GM12878 (cell line): ENCODE results near the gene CCDC197. TPM values are rescaled to one million over a fixed set of nuclear protein-coding genes. Genes with fewer than 3 reads are reported as not detected.

Experiments used
- ATAC-seq: fragments of 200-7000 bp; cut with Tn5 transposase; 3 replicates; pipeline ENCODE4 v1.9.1; 2020; ENCODE audit warnings: mild to moderate bottlenecking, moderate library complexity
- BruUV-seq: library from RNA; stranded (reverse); fragments of 400-500 nt; replicated peaks from 2 replicates; lab custom pipeline; 2021; lab: Mats Ljungman, UMichigan
- CTCF ChIA-PET: fragments of 300-600 bp; sonication (Branson Sonifier 250); formaldehyde crosslinking; extraction: SDS; loops from one replicate; lab custom pipeline; 2021; ENCODE audit warnings: inconsistent platforms; lab: Yijun Ruan, JAX
- POLR2A ChIA-PET: fragments of 350-600 bp; formaldehyde crosslinking; extraction: SDS; loops from one replicate; lab custom pipeline; 2021; ENCODE audit warnings: inconsistent platforms; lab: Charles Lee
- RAD21 ChIA-PET: fragments of 300-600 bp; sonication (Branson Sonifier 250); formaldehyde crosslinking; loops from one replicate; lab custom pipeline; 2023; ENCODE audit warnings: antibody characterized with exemption; ENCODE audit not compliant: unreplicated experiment; lab: Charles Lee
- SMC1A ChIA-PET: fragments of 300-600 bp; sonication (Branson Sonifier 250); formaldehyde crosslinking; loops from one replicate; lab custom pipeline; 2023; ENCODE audit not compliant: unreplicated experiment, uncharacterized antibody; lab: Charles Lee
- DNase-seq: peaks from one replicate; pipeline ENCODE4 v3.0.0-alpha.2; 2011; ENCODE audit warnings: low read depth, low spot score
- FAIRE-seq: peaks from 3 replicates; lab custom pipeline; 2011; peaks lifted over from hg19 to GRCh38; lab: Jason Lieb, UNC
- H2AFZ ChIP-seq: 2 replicates; pipeline ENCODE4 v1.6.0; 2011; ENCODE audit warnings: low read depth, low read length, control low read depth; ENCODE audit not compliant: control insufficient read depth
- H3K27ac ChIP-seq: 2 replicates; pipeline ENCODE4 v1.5.1; 2011; ENCODE audit warnings: control low read depth; ENCODE audit not compliant: control insufficient read depth, insufficient read depth
- H3K27me3 ChIP-seq, 2 experiments: replicated peaks in 1 of 2; 2 replicates each; pipeline versions ENCODE4 v1.6.0 to v1.6.1; 2011; ENCODE audit warnings: low read length in 1 of 2; ENCODE audit not compliant: control insufficient read depth in 2 of 2, insufficient read depth in 2 of 2
- H3K36me3 ChIP-seq, 2 experiments: 2 replicates each; pipeline ENCODE4 v1.5.1; 2011; ENCODE audit warnings: low read length in 1 of 2; ENCODE audit not compliant: control insufficient read depth in 2 of 2, insufficient read depth in 2 of 2
- H3K4me1 ChIP-seq: 2 replicates; pipeline ENCODE4 v1.6.1; 2011; ENCODE audit warnings: mild to moderate bottlenecking, low read length, moderate library complexity, mixed read lengths; ENCODE audit not compliant: control insufficient read depth, insufficient read depth
- H3K4me2 ChIP-seq: 2 replicates; pipeline ENCODE4 v1.6.0; 2011; ENCODE audit warnings: control low read depth; ENCODE audit not compliant: control insufficient read depth, insufficient read depth
- H3K4me3 ChIP-seq: fragments of 200-600 bp; sonication (generic); 2 replicates; pipeline ENCODE4 v1.5.1; 2016
- H3K79me2 ChIP-seq: 2 replicates; pipeline ENCODE4 v1.6.0; 2011; ENCODE audit warnings: low read length; ENCODE audit not compliant: control insufficient read depth, insufficient read depth
- H3K9ac ChIP-seq: 2 replicates; pipeline ENCODE4 v1.8.0; 2011; ENCODE audit warnings: low read length, control low read depth, mixed read lengths; ENCODE audit not compliant: control insufficient read depth, insufficient read depth
- H3K9me3 ChIP-seq: replicated peaks from 3 replicates; pipeline ENCODE4 v1.5.1; 2011; ENCODE audit warnings: mild to moderate bottlenecking, low read length; ENCODE audit not compliant: control insufficient read depth, insufficient read depth
- H4K20me1 ChIP-seq: 2 replicates; pipeline ENCODE4 v1.6.0; 2011; ENCODE audit not compliant: control insufficient read depth, insufficient read depth
- CREM ChIP-seq: IDR thresholded peaks from 2 replicates; pipeline ENCODE4 v1.6.1; 2014; ENCODE audit warnings: antibody characterized with exemption, low read depth
- FOXM1 ChIP-seq: IDR thresholded peaks from 2 replicates; pipeline ENCODE4 v1.6.1; 2012; ENCODE audit warnings: low read depth, mild to moderate bottlenecking, inconsistent platforms, low read length, moderate library complexity
- KLF5 ChIP-seq: fragments of 450-650 bp; IDR thresholded peaks from 2 replicates; pipeline ENCODE4 v1.6.1; 2014; ENCODE audit warnings: mild to moderate bottlenecking; ENCODE audit not compliant: partially characterized antibody
- MAX ChIP-seq: IDR thresholded peaks from 2 replicates; pipeline ENCODE4 v1.6.1; 2012; ENCODE audit warnings: low read depth, low read length, improper control_type of control experiment
- NFIC ChIP-seq: IDR thresholded peaks from 2 replicates; pipeline ENCODE4 v1.6.1; 2012; ENCODE audit warnings: low read depth, mild to moderate bottlenecking, inconsistent platforms, low read length, moderate library complexity
- RB1 ChIP-seq: fragments of 450-650 bp; formaldehyde crosslinking; IDR thresholded peaks from 2 replicates; pipeline ENCODE4 v1.6.1; 2017; ENCODE audit warnings: mild to moderate bottlenecking, borderline replicate concordance
- SIN3A ChIP-seq: IDR thresholded peaks from 2 replicates; pipeline ENCODE4 v1.6.1; 2012; ENCODE audit warnings: low read depth, low read length, improper control_type of control experiment
- ZNF592 ChIP-seq: fragments of 450-650 bp; IDR thresholded peaks from 2 replicates; pipeline ENCODE4 v1.6.1; 2017; ENCODE audit warnings: mild to moderate bottlenecking, moderate library complexity
- WGBS: methylation state at CpG from one replicate; pipeline ENCODE4 v1.1.6; 2016; ENCODE audit warnings: low lambda C conversion rate; ENCODE audit not compliant: insufficient replicate concordance, insufficient coverage; ENCODE audit errors: missing lambda C conversion rate; 5-methylcytosine and 5-hydroxymethylcytosine counted together
- in situ Hi-C: fragments of 300-500 bp; cut with MboI; formaldehyde crosslinking; loops from 9 replicates; pipeline ENCODE4 v1.14.3; 2018; ENCODE audit warnings: mixed read lengths
- intact Hi-C: fragments of 100-400 bp; cut with micrococcal nuclease; formaldehyde crosslinking; loops from one replicate; pipeline ENCODE4 v1.14.2; 2022; ENCODE audit not compliant: unreplicated experiment
- polyA plus RNA-seq, 11 experiments: library from polyadenylated mRNA; depleted of rRNA in 4 of 11; unstranded in 6 of 11; stranded (reverse) in 5 of 11; fragments of >200 nt; fragmentation: Nextera tagmentation in 4 of 11; fragmentation: Illumina TruSeq in 1 of 11; extraction: Ambion mirVana in 4 of 11; extraction: Trizol in 1 of 11; gene quantifications; 1 replicate in 1 of 11; 2 replicates in 10 of 11; pipeline versions ENCODE4 v1.2.1 to v1.2.3, GENCODE V29; 2011 to 2016; ENCODE audit warnings: inconsistent platforms in 2 of 11, missing spikeins in 2 of 11, low read depth in 1 of 11
- total RNA-seq, 4 experiments: library from RNA; depleted of rRNA in 3 of 4; stranded (reverse); fragments of >200 nt in 3 of 4; fragmentation: Illumina TruSeq in 1 of 4; extraction: Trizol in 1 of 4; gene quantifications; 2 replicates each; pipeline versions ENCODE4 v1.2.1 to v1.2.3, GENCODE V29; 2013 to 2021

CCDC197 gene
- total and polyA plus RNA-seq, 10 of the 15 experiments (the other 5 are each of a cell fraction or from before 2014, with no cell fraction given), result 0.12 TPM; not detected in 9

GRCh38 chr14:94030571-94030970 lies 33.5 kb downstream of the CCDC197 start:
- CTCF ChIA-PET, result interaction anchor here (1.0 kb wide), 1 partner anchor 32 kb away, joined by 3 read pairs; no protein-coding TSS in a partner anchor
- Histone ChIP-seq H3K4me3 (no peak overlapping the region), H3K9me3 (no peaks in the 10 kb centered on the region), H3K27ac (no peak overlapping the region), H3K9ac (no peak overlapping the region), H3K27me3 (0 out of 4 replicates have a peak, but pooled peaks cover 0 to 5% of the 10 kb centered on the region in 2 experiments), H2AFZ (no peak overlapping the region), H4K20me1 (no peaks in the 10 kb centered on the region), H3K36me3 (no peaks in the 10 kb centered on the region), H3K79me2 (no peaks in the 10 kb centered on the region), H3K4me2 (no peak overlapping the region), H3K4me1 (no peaks in the 10 kb centered on the region)
- no TSS peak for BruUV-seq
- 54% methylated on average over 14 of the region's 14 CpGs for WGBS
- FAIRE-seq (no peak), DNase-seq (no peak), ATAC-seq (no peak)
- TF ChIP-seq MAX, result no peak
- no peak for TF ChIP-seq CREM
- TF ChIP-seq FOXM1, result no peak
- TF ChIP-seq KLF5, result no peak
- RAD21 ChIA-PET, result no interaction called here
- POLR2A ChIA-PET, result no interaction called here
- in situ Hi-C loops, result no loop called here
- SMC1A ChIA-PET, result no interaction called here
- intact Hi-C loops, result no loop called here

GRCh38 chr14:94031161-94031882 lies 34.2 kb downstream of the CCDC197 start:
- ChIA-PET SMC1A (interaction anchor here (0.8 kb wide), 1 partner anchor 102 kb away, joined by 3 read pairs; no protein-coding TSS in a partner anchor), CTCF (interaction anchor here (1.3 to 8.5 kb wide), 4 partner anchors 92 to 109 kb away, joined by 3 to 221 read pairs (median 8); no protein-coding TSS in a partner anchor), POLR2A (no interaction called here), RAD21 (interaction anchor here (0.9 to 1.2 kb wide), 2 partner anchors 92 to 106 kb away, joined by 3 to 4 read pairs; no protein-coding TSS in a partner anchor)
- BruUV-seq, result no TSS peak
- Histone ChIP-seq H3K4me1 (no peaks in the 10 kb centered on the region), H3K79me2 (no peaks in the 10 kb centered on the region), H3K4me3 (no peak overlapping the region), H3K9ac (no peak overlapping the region), H4K20me1 (no peaks in the 10 kb centered on the region), H3K4me2 (no peak overlapping the region), H3K27me3 (0 out of 4 replicates have a peak, but pooled peaks cover 0 to 5% of the 10 kb centered on the region in 2 experiments), H2AFZ (no peak overlapping the region), H3K27ac (no peak overlapping the region), H3K36me3 (no peaks in the 10 kb centered on the region), H3K9me3 (no peaks in the 10 kb centered on the region)
- intact Hi-C loops, result no loop called here
- ATAC-seq (no peak), FAIRE-seq (no peak), DNase-seq (no peak)
- in situ Hi-C loops, result no loop called here
- WGBS, result 53% methylated on average over 8 of the region's 8 CpGs
- TF ChIP-seq NFIC (no peak), SIN3A (no peak), RB1 (no peak), ZNF592 (no peak)
